ENCODE measurements around the gene PDE4D.

PDE4D gene

GRCh38 chr5:59123595-59124561, 769.6 kb downstream of the PDE4D start:
- DNase-seq (ENCODE audit: low read depth) = peak; percentile 28
- TF ChIP-seq CTCF (conservative IDR thresholded peaks at IDR 0.05; ENCODE audit: low read depth, low read length) = no peak
- H3K4me3 ChIP-seq (ENCODE audit: low read depth, low read length) = no peak overlapping the region

GRCh38 chr5:59119480-59119879, 774.0 kb downstream of the PDE4D start:
- H3K4me3 ChIP-seq (ENCODE audit: low read depth, low read length) = no peak overlapping the region
- no peak for DNase-seq (ENCODE audit: low read depth)
- TF ChIP-seq CTCF (conservative IDR thresholded peaks at IDR 0.05; ENCODE audit: low read depth, low read length) = no peak

- H3K4me3 ChIP-seq (ENCODE audit: low read depth, low read length) = no peak overlapping the region
- no peak for TF ChIP-seq CTCF (conservative IDR thresholded peaks at IDR 0.05; ENCODE audit: low read depth, low read length)
- DNase-seq (ENCODE audit: low read depth) = no peak
These were observed 776.2 kb downstream of the PDE4D start for GRCh38 chr5:59117320-59117719.

- H3K4me3 ChIP-seq (ENCODE audit: low read depth, low read length) = no peak overlapping the region
- no peak for TF ChIP-seq CTCF (conservative IDR thresholded peaks at IDR 0.05; ENCODE audit: low read depth, low read length)
- no peak for DNase-seq (ENCODE audit: low read depth)
These were observed 777.2 kb downstream of the PDE4D start for GRCh38 chr5:59116231-59116865.

- no peak for TF ChIP-seq CTCF (conservative IDR thresholded peaks at IDR 0.05; ENCODE audit: low read depth, low read length)
- H3K4me3 ChIP-seq (ENCODE audit: low read depth, low read length) = no peak overlapping the region
- DNase-seq (ENCODE audit: low read depth) = peak; percentile 74
These were observed 778.2 kb downstream of the PDE4D start for GRCh38 chr5:59115345-59115744.

- H3K4me3 ChIP-seq (ENCODE audit: low read depth, low read length) = no peak overlapping the region
- TF ChIP-seq CTCF (conservative IDR thresholded peaks at IDR 0.05; ENCODE audit: low read depth, low read length) = no peak
- DNase-seq (ENCODE audit: low read depth) = no peak
These were observed 784.1 kb downstream of the PDE4D start for GRCh38 chr5:59109383-59109782.
